Non-pigmented ciliary epithelial cell (primary cell): ENCODE results near the gene RNF167.

Experiments
- DNase-seq: peaks from one replicate; pipeline ENCODE4 v3.0.0-alpha.2; 2010; ENCODE audit warnings: low read depth

RNF167 gene

GRCh38 chr17:4938688-4939545, 1.2 kb upstream of the RNF167 start:
- DNase-seq, result no peak

- no peak for DNase-seq
Observed at GRCh38 chr17:4939546-4939795, 597 bp upstream of the RNF167 start.

- no peak for DNase-seq
Observed at GRCh38 chr17:4940555-4941318, 669 bp downstream of the RNF167 start.

- DNase-seq, result no peak
Observed at GRCh38 chr17:4941319-4941610, 1.2 kb downstream of the RNF167 start.

GRCh38 chr17:4942760-4943508, 2.9 kb downstream of the RNF167 start:
- no peak for DNase-seq

- no peak for DNase-seq
Observed at GRCh38 chr17:4944163-4944553, 4.1 kb downstream of the RNF167 start.

- DNase-seq, result no peak
Observed at GRCh38 chr17:4944554-4945175, 4.6 kb downstream of the RNF167 start.

GRCh38 chr17:4945176-4945943, 5.3 kb downstream of the RNF167 start:
- DNase-seq, result peak; percentile 67

GRCh38 chr17:4945944-4946280, 5.8 kb downstream of the RNF167 start:
- DNase-seq, result no peak

- DNase-seq, result no peak
Observed at GRCh38 chr17:4946312-4946976, 6.4 kb downstream of the RNF167 start.

- DNase-seq, result no peak
Observed at GRCh38 chr17:4947010-4947410, 6.9 kb downstream of the RNF167 start.

GRCh38 chr17:4947411-4948165, 7.5 kb downstream of the RNF167 start:
- DNase-seq, result no peak

GRCh38 chr17:4948166-4948930, 8.3 kb downstream of the RNF167 start, which contains the start of gene PFN1:
Gene PFN1, minus strand, starts transcription at chr17:4948530. Its CDS starts 136 bp downstream, at chr17:4948394.
- DNase-seq, result no peak

- DNase-seq, result no peak
Observed at GRCh38 chr17:4948931-4949320, 8.9 kb downstream of the RNF167 start.

GRCh38 chr17:4949321-4950074, 9.4 kb downstream of the RNF167 start:
- DNase-seq, result no peak

- no peak for DNase-seq
Observed at GRCh38 chr17:4950075-4950745, 10.1 kb downstream of the RNF167 start.

GRCh38 chr17:4950746-4951204, 10.7 kb downstream of the RNF167 start, which contains the start of gene ENO3:
Gene ENO3, plus strand, starts transcription at chr17:4951119. Its CDS starts 711 bp downstream, at chr17:4951830.
- no peak for DNase-seq

GRCh38 chr17:4951486-4951885, 11.4 kb downstream of the RNF167 start:
- DNase-seq, result no peak
